OCI-LY7 (cell line): ENCODE data around the gene MYLK. TPM values are rescaled to one million over a fixed set of nuclear protein-coding genes. Genes with fewer than 3 reads are reported as not detected.
A peak's percentile ranks its signal among the peaks of the same experiment; 100 is the strongest.
"Not testable (repeated sequence)": the region's sequence is repeated elsewhere in the genome, so short reads cannot be mapped to it uniquely, and the experiment has no call there.

Experiments used
- BruUV-seq: library from RNA; stranded (reverse); fragments of 400-500 nt; replicated peaks from 2 replicates; lab custom pipeline; 2021; lab: Mats Ljungman, UMichigan
- CTCF ChIA-PET: fragments of 300-600 bp; sonication (Branson Sonifier 250); formaldehyde crosslinking; loops from one replicate; lab custom pipeline; 2022; ENCODE audit warnings: antibody characterized with exemption; ENCODE audit not compliant: unreplicated experiment; lab: Charles Lee
- POLR2A ChIA-PET: fragments of 300-600 bp; sonication (Branson Sonifier 250); formaldehyde crosslinking; loops from one replicate; lab custom pipeline; 2022; ENCODE audit warnings: antibody characterized with exemption; lab: Charles Lee
- DNase-seq: peaks from one replicate; pipeline ENCODE4 v3.0.0-alpha.2; 2015; ENCODE audit warnings: low spot score
- H2AFZ ChIP-seq: fragments of 200-600 bp; sonication (generic), shearing (Covaris generic); 2 replicates; pipeline ENCODE4 v1.6.1; 2014; ENCODE audit warnings: mild to moderate bottlenecking, antibody characterized with exemption, low read length, moderate library complexity
- H3K27ac ChIP-seq: fragments of 200-600 bp; sonication (generic); 2 replicates; pipeline ENCODE4 v1.5.1; 2014; ENCODE audit warnings: mixed run types, low read depth, mild to moderate bottlenecking, moderate library complexity, low read length, inconsistent platforms; ENCODE audit not compliant: poor library complexity, severe bottlenecking
- H3K36me3 ChIP-seq: fragments of 200-600 bp; sonication (generic); 2 replicates; pipeline ENCODE4 v1.6.1; 2014; ENCODE audit warnings: mild to moderate bottlenecking, antibody characterized with exemption, low read length, moderate library complexity, mixed read lengths; ENCODE audit not compliant: insufficient read depth
- H3K4me1 ChIP-seq: fragments of 200-600 bp; sonication (generic); 2 replicates; pipeline ENCODE4 v1.5.1; 2014; ENCODE audit warnings: mild to moderate bottlenecking, low read length; ENCODE audit not compliant: insufficient read depth, poor library complexity, severe bottlenecking
- H3K4me2 ChIP-seq: fragments of 200-600 bp; sonication (generic); 2 replicates; pipeline ENCODE4 v1.6.1; 2014; ENCODE audit warnings: mild to moderate bottlenecking, low read length
- H3K4me3 ChIP-seq: fragments of 200-600 bp; sonication (generic); 2 replicates; pipeline ENCODE4 v1.5.1; 2014; ENCODE audit warnings: mild to moderate bottlenecking, low read depth, low read length; ENCODE audit not compliant: poor library complexity, severe bottlenecking
- H3K79me2 ChIP-seq: fragments of 200-600 bp; sonication (generic); 2 replicates; pipeline ENCODE4 v1.6.1; 2016; ENCODE audit warnings: low read depth, mild to moderate bottlenecking, low read length, moderate library complexity, mixed read lengths; ENCODE audit not compliant: insufficient read depth
- H3K9me2 ChIP-seq: fragments of 200-600 bp; sonication (generic); 2 replicates; pipeline ENCODE4 v1.6.1; 2016; ENCODE audit warnings: mild to moderate bottlenecking, low read length, mixed read lengths; ENCODE audit not compliant: insufficient read depth
- H3K9me3 ChIP-seq: fragments of 200-600 bp; sonication (generic); 2 replicates; pipeline ENCODE4 v1.6.1; 2014; ENCODE audit warnings: mild to moderate bottlenecking, mixed run types, low read length, mixed read lengths
- H4K20me1 ChIP-seq: fragments of 200-600 bp; sonication (generic); 2 replicates; pipeline ENCODE4 v1.6.1; 2014; ENCODE audit warnings: mild to moderate bottlenecking, antibody characterized with exemption, low read length, moderate library complexity, mixed read lengths; ENCODE audit not compliant: insufficient read depth
- CTCF ChIP-seq: fragments of 200-600 bp; sonication (generic); conservative IDR thresholded peaks from 2 replicates; pipeline ENCODE4 v1.5.1; 2014; ENCODE audit warnings: mild to moderate bottlenecking, antibody characterized with exemption, low read length, moderate library complexity, mixed read lengths
- EZH2phosphoT487 ChIP-seq: fragments of 200-600 bp; sonication (generic); IDR thresholded peaks from 2 replicates; pipeline ENCODE4 v1.6.1; 2018; ENCODE audit warnings: low read depth, borderline replicate concordance, mild to moderate bottlenecking, mixed run types, antibody characterized with exemption, low read length, moderate library complexity, mixed read lengths
- intact Hi-C: fragments of 100-400 bp; cut with micrococcal nuclease; formaldehyde crosslinking; loops from one replicate; pipeline ENCODE4 v1.10.0; 2022; ENCODE audit not compliant: unreplicated experiment
- total RNA-seq, 2 experiments: library from RNA; depleted of rRNA in 1 of 2; stranded (reverse); fragments of >200 nt in 1 of 2; shearing (Covaris generic) in 1 of 2; gene quantifications; 2 replicates each; pipeline ENCODE4 v1.2.3, GENCODE V29; 2014 to 2022

MYLK gene
- total RNA-seq, 2 experiments from 2014 or later = not detected

- BruUV-seq = no TSS peak
- Histone ChIP-seq H3K4me2 (no peak overlapping the region), H3K4me3 (no peak overlapping the region), H3K79me2 (0 out of 2 replicates have a peak, but pooled peaks cover 4% of the 10 kb centered on the region), H4K20me1 (no peaks in the 10 kb centered on the region), H3K9me2 (no peaks in the 10 kb centered on the region), H3K4me1 (peaks cover 20% of the 10 kb centered on the region), H3K9me3 (no peaks in the 10 kb centered on the region), H2AFZ (no peak overlapping the region), H3K27ac (no peak overlapping the region), H3K36me3 (peaks cover 16% of the 10 kb centered on the region; the same call in 1 of the 2 replicates)
- ChIA-PET POLR2A (interaction anchor here (0.6 kb wide), 1 partner anchor 16 kb away, joined by 4 read pairs; no protein-coding TSS in a partner anchor), CTCF (no interaction called here)
- intact Hi-C loops = no loop called here
- TF ChIP-seq CTCF (no peak), EZH2phosphoT487 (no peak)
- DNase-seq = no peak
Measured at GRCh38 chr3:123606527-123606926, 277.6 kb downstream of the MYLK start.

DNA sequence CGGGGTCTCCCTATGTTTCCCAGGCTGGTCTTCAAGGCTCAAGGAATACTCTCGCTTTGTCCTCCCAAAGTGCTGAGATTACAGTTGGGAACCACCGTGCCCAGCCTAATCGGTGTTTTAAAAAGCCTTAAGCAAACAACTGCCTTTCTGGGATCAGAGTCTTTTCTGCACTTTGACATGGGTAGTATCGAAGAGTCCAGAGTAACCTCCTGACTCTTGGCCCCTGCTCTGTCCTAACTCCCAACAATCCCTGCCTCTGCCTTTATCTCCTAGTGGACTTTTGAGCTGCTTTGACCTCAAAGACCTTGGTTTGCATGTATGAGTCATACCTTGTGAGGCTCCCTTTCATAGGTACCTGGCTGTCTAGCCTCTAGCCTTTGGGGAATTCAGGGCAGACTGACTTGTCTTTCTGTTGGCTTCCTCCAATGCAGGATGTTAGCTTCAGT is 278.3 kb downstream of the MYLK start:
- ChIA-PET POLR2A (no interaction called here), CTCF (no interaction called here)
- peak; percentile 13 for DNase-seq
- no TSS peak for BruUV-seq
- no peak overlapping the region for H3K4me3 ChIP-seq
- 0 out of 2 replicates have a peak, but pooled peaks cover 4% of the 10 kb centered on the region for H3K79me2 ChIP-seq
- TF ChIP-seq EZH2phosphoT487 (no peak), CTCF (no peak)
- no peaks in the 10 kb centered on the region for H3K9me3 ChIP-seq
- no peak overlapping the region for H3K4me2 ChIP-seq
- H3K36me3 ChIP-seq = peaks cover 16% of the 10 kb centered on the region; the same call in 1 of the 2 replicates
- H2AFZ ChIP-seq = no peak overlapping the region
- intact Hi-C loops = no loop called here
- no peaks in the 10 kb centered on the region for H3K9me2 ChIP-seq
- H3K27ac ChIP-seq = no peak overlapping the region
- peaks cover 17% of the 10 kb centered on the region for H3K4me1 ChIP-seq
- H4K20me1 ChIP-seq = no peaks in the 10 kb centered on the region

GRCh38 chr3:123603153-123603552 is 281.0 kb downstream of the MYLK start:
- peaks cover 11% of the 10 kb centered on the region for H3K36me3 ChIP-seq
- H4K20me1 ChIP-seq, H3K9me3 ChIP-seq, POLR2A ChIA-PET, H3K4me1 ChIP-seq, BruUV-seq, H3K4me2 ChIP-seq, H2AFZ ChIP-seq, H3K27ac ChIP-seq, H3K4me3 ChIP-seq, CTCF ChIA-PET, H3K9me2 ChIP-seq, DNase-seq, intact Hi-C loops, H3K79me2 ChIP-seq: not testable (repeated sequence)
